NOMO-1 (cell line): ENCODE data around the gene DCTN4.

Experiments used
- DNase-seq, 2 experiments: peaks; one replicate each; lab custom pipeline; 2025; ENCODE audit not compliant: unreplicated experiment in 2 of 2; lab: John Stamatoyannopoulos, UW

DCTN4 gene

DNA sequence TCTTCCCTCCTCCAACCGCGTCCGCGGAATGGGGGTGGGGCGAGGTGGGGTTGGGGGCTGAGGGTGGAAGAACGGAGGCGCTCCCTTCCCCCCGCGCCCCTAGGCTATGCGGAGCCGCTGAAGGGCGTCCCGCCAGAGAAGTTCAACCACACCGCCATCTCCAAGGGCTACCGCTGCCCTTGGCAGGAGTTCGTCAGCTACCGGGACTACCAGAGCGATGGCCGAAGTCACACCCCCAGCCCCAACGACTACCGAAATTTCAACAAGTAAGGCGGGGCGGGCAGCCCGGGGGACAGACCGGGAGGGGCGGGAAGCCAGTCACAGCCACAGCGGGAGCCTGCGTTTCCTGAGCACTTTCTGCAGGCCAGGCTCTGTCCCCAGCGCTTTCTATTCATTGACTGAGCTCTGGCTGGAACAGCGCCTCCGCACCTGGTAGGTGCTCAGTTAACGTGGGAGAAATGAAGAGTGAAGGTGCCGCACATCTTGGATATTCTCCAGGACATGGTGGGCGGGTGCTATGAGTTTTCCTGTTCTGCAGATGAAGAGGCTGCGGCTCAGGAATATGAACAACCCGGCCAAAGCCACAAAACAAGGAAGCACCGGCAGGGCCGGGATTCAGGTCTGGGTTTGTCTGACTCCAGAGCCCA, 86.5 kb downstream of the DCTN4 start:
- DNase-seq = peak; percentile 34 to 41

DNA sequence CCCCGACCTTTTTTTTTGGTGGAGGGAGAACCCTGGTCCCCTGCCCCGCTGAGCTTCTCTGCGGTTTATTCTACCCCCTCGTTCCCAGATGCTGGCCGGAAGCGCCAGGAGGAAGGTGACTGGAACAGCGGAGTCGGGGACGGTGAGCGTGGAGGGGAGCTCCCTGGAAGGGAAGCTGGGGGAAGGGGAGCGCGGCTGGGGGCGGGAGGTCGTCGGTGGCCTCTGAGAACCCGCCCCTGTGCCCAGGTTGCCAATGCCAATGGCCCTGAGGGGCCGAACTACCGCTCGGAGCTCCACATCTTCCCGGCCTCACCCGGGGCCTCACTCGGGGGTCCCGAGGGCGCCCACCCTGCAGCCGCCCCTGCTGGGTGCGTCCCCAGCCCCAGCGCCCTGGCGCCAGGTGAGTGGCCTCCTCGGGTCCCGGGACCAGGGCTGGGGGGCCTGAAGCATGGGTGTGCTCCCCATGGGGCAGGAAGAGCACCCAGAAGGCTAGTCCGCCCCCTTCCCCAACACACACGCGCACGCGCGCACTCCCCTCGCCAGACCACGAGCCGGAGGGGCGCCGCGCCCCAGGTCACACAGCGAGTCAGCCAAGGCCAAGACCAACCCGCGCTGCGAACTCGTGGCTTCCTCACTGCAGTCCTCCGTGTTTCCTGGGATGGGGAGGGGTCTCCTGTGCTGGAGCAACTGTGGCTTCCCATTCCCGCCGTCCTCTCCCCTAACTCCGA, 87.1 kb downstream of the DCTN4 start:
- peak in 1 of 2 experiments; percentile 13 for DNase-seq

DNA sequence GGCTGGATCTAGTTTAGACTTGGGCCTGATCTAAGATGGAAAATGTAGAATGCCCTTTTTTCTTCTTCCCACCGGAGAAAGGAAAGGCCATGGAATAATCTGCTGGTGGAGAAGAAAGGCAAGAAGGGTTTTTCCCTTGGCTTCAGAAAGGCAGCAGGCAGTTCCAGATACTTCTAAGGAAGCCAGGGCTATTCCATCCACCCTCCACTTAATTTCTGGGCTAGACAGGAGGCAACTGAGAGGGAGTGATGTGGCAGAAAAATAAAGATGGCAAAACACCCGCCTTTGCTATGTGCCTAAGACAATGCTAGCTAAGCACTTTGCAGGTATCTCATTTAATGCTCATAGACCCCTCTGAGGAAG, 87.9 kb downstream of the DCTN4 start:
- DNase-seq = no peak

DNA sequence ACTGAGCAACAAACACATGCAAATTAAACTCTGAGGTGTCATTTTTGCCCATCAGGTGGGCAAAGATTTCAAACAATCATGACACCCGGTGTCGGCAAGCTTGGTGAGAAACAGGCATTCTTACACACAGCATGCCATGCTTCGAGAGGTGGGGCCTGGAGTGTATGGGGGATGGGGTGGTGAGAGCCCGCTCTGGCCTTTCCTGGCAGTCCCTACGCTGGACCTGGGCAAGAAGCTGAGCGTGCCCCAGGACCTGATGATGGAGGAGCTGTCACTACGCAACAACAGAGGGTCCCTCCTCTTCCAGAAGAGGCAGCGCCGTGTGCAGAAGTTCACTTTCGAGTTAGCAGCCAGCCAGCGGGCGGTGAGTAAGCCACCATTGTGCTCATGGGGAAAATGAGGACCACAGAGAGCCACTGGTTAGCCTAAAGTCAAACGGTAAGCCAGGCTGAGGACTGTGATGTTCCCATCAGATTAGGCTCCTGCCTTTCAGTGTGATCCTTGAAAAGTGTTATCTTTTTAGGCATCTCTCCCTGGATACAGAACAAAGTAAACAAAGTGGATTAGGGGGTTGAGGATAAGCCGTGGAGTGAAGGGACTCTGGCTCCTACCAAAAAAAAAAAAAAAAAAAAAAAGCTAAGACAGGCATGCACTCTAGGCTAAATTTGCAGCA, 88.4 kb downstream of the DCTN4 start:
- no peak for DNase-seq

DNA sequence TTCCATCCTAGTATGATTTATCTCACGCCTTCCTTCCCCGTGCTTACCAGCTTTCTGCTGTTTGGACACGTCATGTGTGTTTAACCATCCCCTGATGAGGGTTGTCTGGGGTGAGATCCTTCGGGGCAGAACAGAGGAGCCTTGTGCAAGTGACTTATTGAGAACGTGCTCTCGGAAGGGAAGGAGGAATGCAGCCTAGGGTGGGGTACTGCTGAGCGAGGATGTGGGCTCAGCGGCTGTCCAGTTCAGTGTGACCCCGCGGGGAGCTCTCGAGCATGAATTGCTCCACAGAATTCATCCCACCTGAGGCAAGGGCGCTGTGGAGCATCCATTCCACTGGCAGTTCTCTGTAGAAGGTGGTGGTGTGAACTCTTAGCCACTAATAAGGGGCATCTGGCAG, 93.8 kb downstream of the DCTN4 start:
- DNase-seq = no peak

DNA sequence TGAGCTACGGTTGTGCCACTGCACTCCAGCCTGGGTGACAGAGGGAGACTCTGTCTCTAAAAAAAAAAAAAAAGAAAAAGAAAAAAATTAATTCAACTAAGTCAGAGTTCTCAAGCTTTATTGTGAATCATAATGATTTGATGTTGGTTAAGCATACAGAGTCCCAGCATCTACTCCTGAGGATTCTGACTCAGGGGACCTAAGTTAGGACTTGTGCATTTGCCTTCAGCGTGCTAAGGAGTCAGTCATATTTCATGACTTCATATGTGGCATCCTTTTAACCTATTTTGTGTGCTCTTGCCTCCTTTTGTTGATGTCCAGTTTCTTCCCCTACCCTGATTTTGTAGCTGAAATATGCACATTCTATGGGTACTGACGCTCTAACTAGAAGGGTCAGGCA, 94.9 kb downstream of the DCTN4 start:
- DNase-seq = no peak

DNA sequence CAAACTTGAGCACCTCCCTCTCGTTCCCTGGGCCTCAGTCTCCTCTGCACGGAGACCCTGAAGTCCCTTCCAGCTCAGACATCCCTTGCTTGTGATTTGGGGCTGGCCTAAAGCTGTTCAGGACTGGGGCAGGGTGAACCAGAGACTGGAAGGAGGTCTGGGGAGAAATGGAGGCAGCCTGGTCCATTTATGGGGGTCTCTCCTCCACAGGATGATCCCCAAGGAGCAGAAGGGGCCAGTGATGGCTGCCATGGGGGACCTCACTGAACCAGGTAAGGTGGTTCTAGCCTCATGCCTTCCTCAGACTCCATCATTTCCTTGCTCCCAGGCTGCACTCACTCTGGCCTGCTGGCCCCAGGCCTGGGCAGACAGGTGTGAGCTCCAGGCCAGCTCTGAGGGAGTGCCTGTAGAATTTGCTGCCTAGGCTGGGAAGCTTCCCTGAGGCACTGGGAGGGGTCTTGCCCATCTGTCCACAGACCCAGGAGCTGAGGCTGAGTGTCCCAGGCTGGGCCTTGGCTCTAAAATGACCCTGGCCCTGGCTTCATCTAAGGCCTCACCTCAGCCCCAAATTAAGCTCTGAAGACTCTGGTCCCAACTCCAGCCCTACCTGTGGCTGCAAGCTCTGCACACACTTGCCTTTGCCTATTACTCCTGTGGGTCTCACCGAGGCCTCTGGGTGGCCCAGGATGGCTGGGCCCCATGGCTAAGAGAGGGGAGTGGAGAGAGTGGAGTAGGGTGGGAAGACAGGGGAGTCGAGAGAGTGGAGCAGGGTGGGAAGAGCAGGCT, 95.9 kb downstream of the DCTN4 start:
- no peak for DNase-seq

DNA sequence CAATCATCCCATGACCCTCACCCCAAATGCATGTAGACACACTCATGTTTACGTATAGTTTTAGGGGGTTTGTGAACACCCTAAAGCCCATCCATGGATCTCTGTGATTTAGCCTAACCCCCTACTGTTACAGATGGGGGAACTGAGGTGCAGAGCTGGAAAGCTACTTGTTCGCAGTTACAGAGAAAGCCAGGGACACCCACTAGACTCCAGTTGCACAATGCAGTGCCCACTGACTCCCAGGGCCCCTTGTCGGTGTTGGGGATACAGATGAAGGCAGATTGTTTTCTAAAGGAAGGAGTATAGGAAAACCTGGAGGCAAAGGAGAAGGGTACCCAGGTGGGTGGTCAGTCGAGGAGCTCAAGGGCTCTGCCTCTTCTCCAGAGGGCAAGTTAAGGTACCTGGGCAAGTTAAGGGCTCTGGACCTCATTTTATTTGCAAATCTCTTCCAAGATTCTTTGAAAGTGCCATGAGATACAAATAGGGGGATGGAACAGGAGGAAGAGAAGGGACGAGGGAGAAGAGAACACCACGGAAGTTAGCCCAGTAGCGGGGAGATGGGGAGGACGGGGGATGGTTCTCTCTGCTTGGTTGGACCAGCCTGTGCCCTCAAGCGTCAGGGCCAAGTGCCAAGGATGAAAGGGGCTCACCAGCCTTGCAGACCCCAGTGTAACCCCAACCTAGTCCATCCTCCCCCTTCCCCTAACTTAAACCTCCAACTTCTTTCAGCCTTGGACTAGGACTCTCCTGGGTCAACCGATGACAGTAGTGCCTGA, 96.8 kb downstream of the DCTN4 start:
- DNase-seq = no peak

DNA sequence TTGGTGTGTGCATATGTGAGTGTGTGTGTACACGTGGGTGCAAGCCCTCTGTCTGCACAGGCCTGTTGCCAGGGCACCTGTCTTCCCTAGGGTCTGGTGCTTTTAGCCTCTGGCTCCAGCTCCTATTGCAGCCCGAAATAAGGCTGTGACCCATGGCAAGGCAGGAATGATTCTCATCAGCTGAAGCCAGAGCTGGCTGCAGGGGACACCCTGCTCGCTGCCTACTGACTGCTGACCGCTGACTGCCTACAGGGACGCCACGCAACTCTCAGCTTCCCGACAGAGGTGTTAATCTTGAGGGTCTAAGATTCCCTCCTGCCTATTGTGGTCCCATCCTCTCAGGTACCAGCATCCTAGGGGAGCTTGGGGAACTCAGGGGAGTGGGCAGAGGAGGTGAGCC, 97.7 kb downstream of the DCTN4 start, which contains the start of gene MYOZ3:
Gene MYOZ3 (plus strand): TSS at position 166 of the 400 bp plus-strand sequence. CDS start 1,691 bp downstream, outside the sequence.
- no peak for DNase-seq

DNA sequence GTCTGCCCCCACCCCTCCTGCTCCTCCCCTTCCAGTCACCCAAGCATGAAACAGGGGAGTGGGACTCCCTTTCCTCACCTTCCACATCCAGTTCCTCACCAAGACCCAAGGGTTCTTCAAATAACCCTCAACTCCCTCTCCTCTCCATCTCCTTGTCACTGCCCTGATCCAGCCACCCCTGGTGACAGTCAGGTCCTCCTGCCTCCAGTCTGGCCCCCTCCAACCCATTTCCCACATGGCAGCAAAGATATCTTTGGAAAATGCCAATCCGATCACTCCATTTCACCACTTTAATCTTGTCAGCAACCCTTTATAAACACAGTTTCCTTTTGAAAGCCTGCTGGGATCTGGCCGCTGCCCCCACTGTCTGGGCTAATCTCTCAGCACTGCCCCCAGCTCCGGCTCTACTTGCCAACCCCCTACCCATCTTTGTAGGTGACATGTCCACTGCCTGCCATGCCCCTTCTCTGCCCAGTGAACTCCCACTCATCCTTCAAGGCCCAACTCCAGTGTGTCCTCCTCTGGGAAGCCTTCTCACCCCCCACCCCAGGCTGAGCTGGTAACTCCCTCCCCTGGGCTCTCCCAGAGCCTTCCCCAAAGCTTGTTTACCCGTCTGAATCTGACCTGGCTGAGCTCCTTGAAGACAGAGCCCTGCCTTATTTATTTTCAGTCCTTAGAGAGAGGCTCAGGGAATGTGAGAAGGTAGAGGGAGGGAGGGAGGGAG, 98.5 kb downstream of the DCTN4 start:
- DNase-seq = no peak

DNA sequence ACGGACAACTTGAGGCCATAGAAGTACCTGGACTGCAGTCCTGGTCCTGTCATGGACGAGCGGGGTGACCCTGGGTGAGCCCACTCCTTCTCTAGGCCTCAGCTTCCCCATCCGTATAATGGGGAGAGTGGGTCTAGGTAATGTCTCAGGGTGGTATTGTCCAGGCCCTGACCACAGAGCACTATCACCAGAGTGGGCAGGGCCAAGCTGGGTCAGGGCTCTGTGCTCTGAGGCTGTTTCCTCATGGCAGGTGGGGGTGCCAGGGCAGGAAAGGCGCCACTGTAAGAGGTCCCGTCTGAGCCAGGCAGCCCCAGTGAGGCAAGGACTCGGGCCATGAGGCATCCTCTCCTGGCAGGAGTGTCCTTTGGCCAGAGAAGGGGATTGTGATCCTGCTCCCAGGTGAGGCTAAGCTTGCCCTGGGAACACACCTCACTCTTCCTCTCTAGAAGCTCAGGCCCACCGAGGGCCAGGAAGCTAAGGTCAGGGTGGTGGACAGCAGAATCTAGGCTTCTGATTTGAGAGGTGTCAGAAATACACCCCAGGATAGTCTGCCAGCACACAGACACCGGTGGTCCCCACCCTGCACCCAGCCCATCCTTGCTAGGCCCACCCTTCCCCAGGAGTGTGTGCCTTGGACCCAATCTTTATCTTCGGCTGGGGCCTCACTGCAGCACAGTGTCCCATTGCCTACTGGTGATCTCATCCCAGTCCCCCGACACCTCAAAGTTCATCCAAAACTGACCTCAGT, 99.3 kb downstream of the DCTN4 start:
- DNase-seq = no peak

DNA sequence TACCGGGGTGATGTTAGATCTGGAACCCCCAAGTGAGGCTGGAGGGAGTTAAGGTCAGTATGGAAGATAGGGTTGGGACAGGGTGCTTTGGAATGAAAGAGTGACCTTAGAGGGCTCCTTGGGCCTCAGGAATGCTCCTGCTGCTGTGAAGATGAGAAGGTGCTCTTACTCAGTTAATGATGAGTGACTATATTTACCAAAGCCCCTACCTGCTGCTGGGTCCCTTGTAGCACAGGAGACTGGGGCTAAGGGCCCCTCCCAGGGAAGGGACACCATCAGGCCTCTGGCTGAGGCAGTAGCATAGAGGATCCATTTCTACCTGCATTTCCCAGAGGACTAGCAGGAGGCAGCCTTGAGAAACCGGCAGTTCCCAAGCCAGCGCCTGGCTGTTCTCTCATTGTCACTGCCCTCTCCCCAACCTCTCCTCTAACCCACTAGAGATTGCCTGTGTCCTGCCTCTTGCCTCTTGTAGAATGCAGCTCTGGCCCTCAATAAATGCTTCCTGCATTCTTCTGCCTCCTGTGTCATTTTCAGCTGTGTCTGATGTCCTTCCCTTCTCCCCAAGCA, 100.0 kb downstream of the DCTN4 start:
- DNase-seq = no peak
